Thyroid gland (tissue), 4 donors: ENCODE measurements around the gene CRYBA2. TPM values are rescaled to one million over a fixed set of nuclear protein-coding genes. Genes with fewer than 3 reads are reported as not detected.
A peak's percentile ranks its signal among the peaks of the same experiment; 100 is the strongest.

Experiments used
- DNase-seq, 2 donors: peaks; one replicate each; pipeline ENCODE4 v3.0.0-alpha.2; 2019
- H3K27ac ChIP-seq, 3 donors: fragments of 200-600 bp; sonication (generic); 1 replicate in 2 of 3; 2 replicates in 1 of 3; pipeline ENCODE4 v1.5.1; 2016 to 2019; ENCODE audit warnings: mild to moderate bottlenecking in 1 of 3, moderate library complexity in 1 of 3
- H3K27me3 ChIP-seq: fragments of 200-600 bp; sonication (generic); one replicate; pipeline ENCODE4 v1.5.1; 2019
- H3K36me3 ChIP-seq, 2 donors: fragments of 200-600 bp; sonication (generic); one replicate each; pipeline ENCODE4 v1.5.1; 2016 to 2019
- H3K4me1 ChIP-seq, 2 donors: fragments of 200-600 bp; sonication (generic); one replicate each; pipeline ENCODE4 v1.5.1; 2017 to 2019
- H3K4me3 ChIP-seq, 3 donors: fragments of 200-600 bp; sonication (generic); replicated peaks in 1 of 3; 1 replicate in 2 of 3; 2 replicates in 1 of 3; pipeline ENCODE4 v1.5.1; 2016; ENCODE audit warnings: mild to moderate bottlenecking in 1 of 3
- H3K9me3 ChIP-seq: fragments of 200-600 bp; sonication (generic); one replicate; pipeline ENCODE4 v1.5.1; 2017
- POLR2A ChIP-seq, 2 donors: fragments of 450-650 bp; IDR thresholded peaks; one replicate each; pipeline ENCODE4 v1.6.1; 2017; ENCODE audit warnings: antibody characterized with exemption in 2 of 2, mild to moderate bottlenecking in 2 of 2, moderate library complexity in 1 of 2
- WGBS, 2 donors: methylation state at CpG; one replicate each; pipeline ENCODE4 v1.1.5; 2017; 5-methylcytosine and 5-hydroxymethylcytosine counted together
- intact Hi-C: fragments of 100-400 bp; cut with DNase I; formaldehyde crosslinking; loops from one replicate; pipeline ENCODE4 v1.15.1; 2023
- total RNA-seq, 4 donors: library from RNA; depleted of rRNA; stranded (reverse); fragments of >200 nt; gene quantifications; one replicate each; pipeline ENCODE4 v1.2.3, GENCODE V29; 2016
- TF ChIP-seq, protein P1 (sequence below), 6 experiments: fragments of 200-600 bp in 3 of 6; fragments of 450-650 bp in 3 of 6; sonication (generic) in 3 of 6; IDR thresholded peaks; one replicate each; pipeline ENCODE4 v1.5.1; 2016 to 2019; ENCODE audit warnings: antibody characterized with exemption in 6 of 6, mild to moderate bottlenecking in 2 of 6, inconsistent platforms in 1 of 6, moderate library complexity in 1 of 6

Gene CRYBA2
- total RNA-seq, 4 donors from 2014 or later = not detected

GRCh38 chr2:219031005-219031738, 38.0 kb upstream of the CRYBA2 start:
- Histone ChIP-seq H3K9me3 (no peaks in the 10 kb centered on the region), H3K27me3 (no peaks in the 10 kb centered on the region), H3K27ac (no peak overlapping the region), H3K36me3 (no peaks in the 10 kb centered on the region), H3K4me1 (no peaks in the 10 kb centered on the region), H3K4me3 (no peak overlapping the region)
- TF ChIP-seq POLR2A (IDR thresholded peaks at IDR 0.05) = no peak
- TF ChIP-seq, protein P1, sequence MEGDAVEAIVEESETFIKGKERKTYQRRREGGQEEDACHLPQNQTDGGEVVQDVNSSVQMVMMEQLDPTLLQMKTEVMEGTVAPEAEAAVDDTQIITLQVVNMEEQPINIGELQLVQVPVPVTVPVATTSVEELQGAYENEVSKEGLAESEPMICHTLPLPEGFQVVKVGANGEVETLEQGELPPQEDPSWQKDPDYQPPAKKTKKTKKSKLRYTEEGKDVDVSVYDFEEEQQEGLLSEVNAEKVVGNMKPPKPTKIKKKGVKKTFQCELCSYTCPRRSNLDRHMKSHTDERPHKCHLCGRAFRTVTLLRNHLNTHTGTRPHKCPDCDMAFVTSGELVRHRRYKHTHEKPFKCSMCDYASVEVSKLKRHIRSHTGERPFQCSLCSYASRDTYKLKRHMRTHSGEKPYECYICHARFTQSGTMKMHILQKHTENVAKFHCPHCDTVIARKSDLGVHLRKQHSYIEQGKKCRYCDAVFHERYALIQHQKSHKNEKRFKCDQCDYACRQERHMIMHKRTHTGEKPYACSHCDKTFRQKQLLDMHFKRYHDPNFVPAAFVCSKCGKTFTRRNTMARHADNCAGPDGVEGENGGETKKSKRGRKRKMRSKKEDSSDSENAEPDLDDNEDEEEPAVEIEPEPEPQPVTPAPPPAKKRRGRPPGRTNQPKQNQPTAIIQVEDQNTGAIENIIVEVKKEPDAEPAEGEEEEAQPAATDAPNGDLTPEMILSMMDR (IDR thresholded peaks at IDR 0.05) = no peak
- DNase-seq = no peak
- 81 to 93% methylated on average over 12 to 21 of the region's 21 CpGs for WGBS, 2 donors
- intact Hi-C loops = no loop called here

- H3K27me3 ChIP-seq = no peaks in the 10 kb centered on the region
- TF ChIP-seq POLR2A (IDR thresholded peaks at IDR 0.05) = no peak
- TF ChIP-seq, protein P1 (IDR thresholded peaks at IDR 0.05) = no peak
- no peaks in the 10 kb centered on the region for H3K36me3 ChIP-seq
- WGBS, 2 donors = 86 to 94% methylated on average over 3 to 13 of the region's 16 CpGs
- H3K4me1 ChIP-seq = no peaks in the 10 kb centered on the region
- no peak overlapping the region for H3K27ac ChIP-seq
- H3K9me3 ChIP-seq = no peaks in the 10 kb centered on the region
- no peak overlapping the region for H3K4me3 ChIP-seq
- no peak for DNase-seq
- intact Hi-C loops = no loop called here
Measured at GRCh38 chr2:219030177-219030940, 37.1 kb upstream of the CRYBA2 start.

- intact Hi-C loops = no loop called here
- H3K27me3 ChIP-seq = no peaks in the 10 kb centered on the region
- no peak for TF ChIP-seq POLR2A (IDR thresholded peaks at IDR 0.05)
- TF ChIP-seq, protein P1 (IDR thresholded peaks at IDR 0.05) = peak; percentile 77 to 96 (median 87)
- no peaks in the 10 kb centered on the region for H3K4me1 ChIP-seq
- DNase-seq = peak; percentile 77 to 85
- H3K9me3 ChIP-seq = no peaks in the 10 kb centered on the region
- no peak overlapping the region for H3K27ac ChIP-seq
- no peaks in the 10 kb centered on the region for H3K36me3 ChIP-seq
- no peak overlapping the region for H3K4me3 ChIP-seq
- WGBS, 2 donors = 52 to 53% methylated on average over 7 of the region's 9 CpGs
Measured at GRCh38 chr2:219029829-219030165, 36.6 kb upstream of the CRYBA2 start.

DNA sequence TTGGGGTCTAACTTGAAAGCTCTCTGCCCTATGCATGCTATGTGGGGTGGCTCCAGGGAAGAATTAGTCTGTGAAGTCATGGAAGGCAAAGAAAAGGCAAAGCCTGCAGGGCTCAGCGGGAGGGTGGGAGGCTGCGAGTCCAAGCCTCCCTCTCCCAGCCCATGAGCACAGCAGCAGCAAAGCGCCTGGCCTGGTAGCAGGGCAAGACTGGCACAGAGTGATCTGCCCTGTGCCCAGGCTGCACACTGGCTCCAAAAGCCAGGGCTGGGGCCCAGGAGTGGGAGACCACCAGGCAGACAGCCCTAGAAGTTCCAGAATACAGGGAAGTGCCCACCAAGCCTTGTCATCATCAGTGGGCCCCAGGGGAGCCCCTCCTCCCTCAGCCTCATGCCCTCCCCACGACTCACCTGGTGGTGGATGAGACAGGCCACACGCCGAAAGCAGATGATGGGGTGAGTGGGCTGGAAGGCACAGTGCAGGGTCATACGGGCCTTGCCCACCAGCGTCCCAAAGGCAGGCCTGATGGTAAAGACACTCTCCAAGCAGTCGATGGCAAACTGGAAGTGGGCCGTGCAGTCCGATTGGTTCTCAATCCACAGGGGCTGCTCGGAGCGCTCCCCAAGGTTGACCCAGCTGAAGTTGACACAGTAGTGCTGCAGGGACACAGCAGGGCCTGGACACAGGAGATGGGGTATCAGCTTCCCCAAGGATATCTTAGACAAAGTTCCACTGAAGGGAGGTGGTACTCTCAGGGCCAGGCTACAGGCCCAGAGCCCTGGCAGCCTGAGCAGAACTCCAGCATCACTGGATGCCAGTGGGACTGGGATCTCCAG, 36.0 kb upstream of the CRYBA2 start:
- Histone ChIP-seq H3K9me3 (no peaks in the 10 kb centered on the region), H3K4me1 (no peaks in the 10 kb centered on the region), H3K4me3 (no peak overlapping the region), H3K27ac (no peak overlapping the region), H3K27me3 (no peaks in the 10 kb centered on the region), H3K36me3 (no peaks in the 10 kb centered on the region)
- WGBS, 2 donors = 70 to 87% methylated on average over 9 of the region's 13 CpGs
- intact Hi-C loops = no loop called here
- DNase-seq = no peak
- no peak for TF ChIP-seq POLR2A (IDR thresholded peaks at IDR 0.05)
- TF ChIP-seq, protein P1 (IDR thresholded peaks at IDR 0.05) = no peak
